Measurements from ENCODE around the gene ERC1. TPM values are rescaled to one million over a fixed set of nuclear protein-coding genes. Genes with fewer than 3 reads are reported as not detected.

Gene ERC1
- total and polyA plus RNA-seq, 9 of the 15 experiments (the other 6 are each of a cell fraction or from before 2014, with no cell fraction given) = 0.74 to 11.8 (median 4.8) TPM

DNA sequence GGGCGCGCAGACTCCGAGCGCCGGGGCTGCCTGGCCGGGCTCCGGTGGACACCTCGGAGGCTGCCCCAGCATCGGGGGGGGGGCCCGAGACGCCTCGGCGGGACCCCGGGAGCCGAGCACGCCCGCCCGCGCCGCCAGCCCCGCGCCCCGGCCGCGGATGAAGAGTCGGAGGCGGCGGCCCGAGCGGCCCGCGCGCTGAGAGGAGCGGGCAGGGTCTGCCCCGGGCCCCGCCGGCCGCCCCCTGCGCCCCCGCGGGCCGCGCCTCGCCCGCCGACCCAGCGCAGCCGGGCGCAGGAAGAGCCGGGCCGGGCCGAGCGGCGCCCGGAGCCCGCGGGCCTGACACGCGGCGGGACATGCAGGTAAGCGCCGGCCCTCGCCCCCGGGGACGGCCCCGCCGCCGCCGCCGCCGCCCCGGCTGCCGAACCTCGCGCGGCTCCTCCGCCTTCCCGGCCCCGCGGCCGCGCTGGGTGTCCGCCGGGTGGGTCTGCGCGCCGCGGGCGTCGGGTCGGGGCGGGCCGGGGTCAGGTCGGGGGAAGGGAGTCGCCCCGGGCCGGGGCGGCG, 539.6 kb downstream of the ERC1 start:
- intact Hi-C loops (cut with micrococcal nuclease) (loop anchor here (5.0 kb wide), 1 partner anchor 47 kb away; no protein-coding TSS in a partner anchor), in situ Hi-C loops (cut with MboI) (no loop called here)
- peak in 3 of 4 experiments; percentile 39 to 58 (median 53) for DNase-seq (ENCODE audit: extremely low read depth in 1 of 4, low spot score in 3 of 4)
- TF ChIP-seq HDAC2 (IDR thresholded peaks at IDR 0.05) (no peak), RBBP5 (IDR thresholded peaks at IDR 0.05; ENCODE audit: borderline replicate concordance, insufficient read depth, low read length, poor library complexity, severe bottlenecking) (peak; percentile 24), ETV1 (tag; conservative IDR thresholded peaks at IDR 0.05; ENCODE audit: low read depth) (no peak), TAF15 (IDR thresholded peaks at IDR 0.05; ENCODE audit: low read depth, low read length) (no peak), CSDE1 (IDR thresholded peaks at IDR 0.05) (no peak), CBFA2T2 (conservative IDR thresholded peaks at IDR 0.05) (no peak), SP2 (IDR thresholded peaks at IDR 0.05; ENCODE audit: extremely low read depth, low read depth, low read length, poor library complexity, severe bottlenecking) (no peak), RBFOX2 (IDR thresholded peaks at IDR 0.05; ENCODE audit: low read depth, low read length) (peak; percentile 17; the same call in 1 of the 2 replicates), NCOR1 (IDR thresholded peaks at IDR 0.05) (no peak)
- TF ChIP-seq, protein P1, sequence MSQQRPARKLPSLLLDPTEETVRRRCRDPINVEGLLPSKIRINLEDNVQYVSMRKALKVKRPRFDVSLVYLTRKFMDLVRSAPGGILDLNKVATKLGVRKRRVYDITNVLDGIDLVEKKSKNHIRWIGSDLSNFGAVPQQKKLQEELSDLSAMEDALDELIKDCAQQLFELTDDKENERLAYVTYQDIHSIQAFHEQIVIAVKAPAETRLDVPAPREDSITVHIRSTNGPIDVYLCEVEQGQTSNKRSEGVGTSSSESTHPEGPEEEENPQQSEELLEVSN (IDR thresholded peaks at IDR 0.05; ENCODE audit: borderline replicate concordance in 1 of 2, extremely low read depth in 1 of 2, insufficient read depth in 1 of 2, insufficient read length in 1 of 2, low read depth in 1 of 2, low read length in 1 of 2, poor library complexity in 1 of 2, severe bottlenecking in 1 of 2) = peak in 1 of 2 experiments; percentile 47
- TF ChIP-seq, protein P2, sequence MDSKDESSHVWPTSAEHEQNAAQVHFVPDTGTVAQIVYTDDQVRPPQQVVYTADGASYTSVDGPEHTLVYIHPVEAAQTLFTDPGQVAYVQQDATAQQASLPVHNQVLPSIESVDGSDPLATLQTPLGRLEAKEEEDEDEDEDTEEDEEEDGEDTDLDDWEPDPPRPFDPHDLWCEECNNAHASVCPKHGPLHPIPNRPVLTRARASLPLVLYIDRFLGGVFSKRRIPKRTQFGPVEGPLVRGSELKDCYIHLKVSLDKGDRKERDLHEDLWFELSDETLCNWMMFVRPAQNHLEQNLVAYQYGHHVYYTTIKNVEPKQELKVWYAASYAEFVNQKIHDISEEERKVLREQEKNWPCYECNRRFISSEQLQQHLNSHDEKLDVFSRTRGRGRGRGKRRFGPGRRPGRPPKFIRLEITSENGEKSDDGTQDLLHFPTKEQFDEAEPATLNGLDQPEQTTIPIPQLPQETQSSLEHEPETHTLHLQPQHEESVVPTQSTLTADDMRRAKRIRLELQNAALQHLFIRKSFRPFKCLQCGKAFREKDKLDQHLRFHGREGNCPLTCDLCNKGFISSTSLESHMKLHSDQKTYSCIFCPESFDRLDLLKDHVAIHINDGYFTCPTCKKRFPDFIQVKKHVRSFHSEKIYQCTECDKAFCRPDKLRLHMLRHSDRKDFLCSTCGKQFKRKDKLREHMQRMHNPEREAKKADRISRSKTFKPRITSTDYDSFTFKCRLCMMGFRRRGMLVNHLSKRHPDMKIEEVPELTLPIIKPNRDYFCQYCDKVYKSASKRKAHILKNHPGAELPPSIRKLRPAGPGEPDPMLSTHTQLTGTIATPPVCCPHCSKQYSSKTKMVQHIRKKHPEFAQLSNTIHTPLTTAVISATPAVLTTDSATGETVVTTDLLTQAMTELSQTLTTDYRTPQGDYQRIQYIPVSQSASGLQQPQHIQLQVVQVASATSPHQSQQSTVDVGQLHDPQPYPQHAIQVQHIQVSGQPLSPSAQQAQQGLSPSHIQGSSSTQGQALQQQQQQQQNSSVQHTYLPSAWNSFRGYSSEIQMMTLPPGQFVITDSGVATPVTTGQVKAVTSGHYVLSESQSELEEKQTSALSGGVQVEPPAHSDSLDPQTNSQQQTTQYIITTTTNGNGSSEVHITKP (IDR thresholded peaks at IDR 0.05; ENCODE audit: partially characterized antibody) = no peak
- Histone ChIP-seq H3K27ac (ENCODE audit: extremely low read depth, low read depth, low read length) (no peak overlapping the region), H3K9me3 (replicated peaks; ENCODE audit: control insufficient read depth, insufficient read depth, low read depth, low read length) (no peaks in the 10 kb centered on the region), H3K9ac (ENCODE audit: insufficient read depth in 1 of 2, low read depth in 2 of 2, low read length in 2 of 2) (peak overlapping the region; percentile 62 to 91; a peak in 3 of 4 replicates), H3K79me2 (ENCODE audit: control insufficient read depth, insufficient read depth, low read length) (peaks cover 15% of the 10 kb centered on the region; the same call in 2 of the 3 replicates), H3K4me3 (peak overlapping the region; percentile 47), H3K9me1 (ENCODE audit: control insufficient read depth, insufficient read depth, low read length) (no peaks in the 10 kb centered on the region), H2AFZ (ENCODE audit: low read depth, low read length) (peak overlapping the region; percentile 72), H3K36me3 (ENCODE audit: control insufficient read depth, insufficient read depth, low read length) (no peaks in the 10 kb centered on the region), H3K27me3 (ENCODE audit: control insufficient read depth in 2 of 2, insufficient read depth in 2 of 2, low read length in 2 of 2) (no peaks in the 10 kb centered on the region), H4K20me1 (replicated peaks; ENCODE audit: control insufficient read depth, insufficient read depth, low read length) (no peaks in the 10 kb centered on the region), H3K4me2 (ENCODE audit: insufficient read depth, low read length) (peak overlapping the region; percentile 58; the same call in 1 of the 2 replicates), H3K4me1 (replicated peaks in 1 of 2; ENCODE audit: control insufficient read depth in 2 of 2, insufficient read depth in 2 of 2, low read length in 2 of 2) (peaks cover 11 to 34% of the 10 kb centered on the region in 2 experiments)
- ATAC-seq = no peak
- WGBS (ENCODE audit: insufficient coverage, low coverage, missing lambda C conversion rate) = 0% methylated on average over 2 of the region's 99 CpGs
- no TSS peak for BruUV-seq (replicated peaks)
- FAIRE-seq = no peak
- ChIA-PET CTCF (ENCODE audit: low intra/inter-chr PET ratio) (no interaction called here), POLR2A (no interaction called here)

Data from K562 (cell line).